Measurements from ENCODE around the gene IPO11. TPM values are rescaled to one million over a fixed set of nuclear protein-coding genes. Genes with fewer than 3 reads are reported as not detected.

Gene IPO11
- total RNA-seq, 1 donor from 2014 or later: 66.9 TPM

GRCh38 chr5:62489471-62489870 lies 76.9 kb downstream of the IPO11 start:
- no peaks in the 10 kb centered on the region for H3K9me3 ChIP-seq (ENCODE audit: low read depth)
- H3K27me3 Mint-ChIP-seq (ENCODE audit: insufficient read depth, low read depth): no peaks in the 10 kb centered on the region
- no peaks in the 10 kb centered on the region for H3K4me1 Mint-ChIP-seq
- no peak for TF ChIP-seq EZH2phosphoT487 (IDR thresholded peaks at IDR 0.05)
- TF ChIP-seq CTCF (IDR thresholded peaks at IDR 0.05): no peak
- TF ChIP-seq EZH2 (IDR thresholded peaks at IDR 0.05): no peak
- no peaks in the 10 kb centered on the region for H3K9me3 Mint-ChIP-seq
- no peaks in the 10 kb centered on the region for H4K20me1 ChIP-seq (ENCODE audit: low read depth)
- H3F3A ChIP-seq (ENCODE audit: low read depth): no peaks in the 10 kb centered on the region
- no peak for DNase-seq (ENCODE audit: low spot score)
- no peak overlapping the region for H3K4me3 ChIP-seq
- no peak overlapping the region for H3K4me3 Mint-ChIP-seq
- no peak overlapping the region for H3K9ac ChIP-seq
- H3K4me1 ChIP-seq: no peaks in the 10 kb centered on the region
- peaks cover 19% of the 10 kb centered on the region for H3K36me3 Mint-ChIP-seq
- H3K27me3 ChIP-seq: no peaks in the 10 kb centered on the region
- H3K36me3 ChIP-seq: peaks cover 9% of the 10 kb centered on the region
- no peak overlapping the region for H3K27ac Mint-ChIP-seq
- H3K27ac ChIP-seq: no peak overlapping the region
- no peak overlapping the region for H2AFZ ChIP-seq (replicated peaks)
- no peaks in the 10 kb centered on the region for H3K79me2 ChIP-seq (ENCODE audit: low read depth)
- no peak overlapping the region for H3K4me2 ChIP-seq

- Histone ChIP-seq H3K4me2 (no peak overlapping the region), H3K4me1 (no peaks in the 10 kb centered on the region), H3K36me3 (peaks cover 5% of the 10 kb centered on the region), H4K20me1 (ENCODE audit: low read depth) (no peaks in the 10 kb centered on the region), H3K27me3 (no peaks in the 10 kb centered on the region), H3K4me3 (no peak overlapping the region), H3K79me2 (ENCODE audit: low read depth) (no peaks in the 10 kb centered on the region), H2AFZ (replicated peaks) (no peak overlapping the region), H3K9me3 (ENCODE audit: low read depth) (no peaks in the 10 kb centered on the region), H3F3A (ENCODE audit: low read depth) (no peaks in the 10 kb centered on the region), H3K9ac (no peak overlapping the region), H3K27ac (no peak overlapping the region)
- DNase-seq (ENCODE audit: low spot score): no peak
- Mint-ChIP-seq H3K36me3 (peaks cover 12% of the 10 kb centered on the region), H3K9me3 (no peaks in the 10 kb centered on the region), H3K4me3 (no peak overlapping the region), H3K27me3 (ENCODE audit: insufficient read depth, low read depth) (no peaks in the 10 kb centered on the region), H3K4me1 (no peaks in the 10 kb centered on the region), H3K27ac (no peak overlapping the region)
- no peak for TF ChIP-seq EZH2 (IDR thresholded peaks at IDR 0.05)
- no peak for TF ChIP-seq CTCF (IDR thresholded peaks at IDR 0.05)
- no peak for TF ChIP-seq EZH2phosphoT487 (IDR thresholded peaks at IDR 0.05)
Observed at GRCh38 chr5:62494772-62495171, 82.2 kb downstream of the IPO11 start.

GRCh38 chr5:62496876-62497275 lies 84.3 kb downstream of the IPO11 start:
- no peaks in the 10 kb centered on the region for H3K4me1 ChIP-seq
- no peak for TF ChIP-seq EZH2phosphoT487 (IDR thresholded peaks at IDR 0.05)
- no peak for TF ChIP-seq EZH2 (IDR thresholded peaks at IDR 0.05)
- TF ChIP-seq CTCF (IDR thresholded peaks at IDR 0.05): no peak
- no peaks in the 10 kb centered on the region for H3K79me2 ChIP-seq (ENCODE audit: low read depth)
- peaks cover 5% of the 10 kb centered on the region for H3K36me3 ChIP-seq
- H3K4me3 Mint-ChIP-seq: no peak overlapping the region
- no peaks in the 10 kb centered on the region for H3K4me1 Mint-ChIP-seq
- no peaks in the 10 kb centered on the region for H3K9me3 ChIP-seq (ENCODE audit: low read depth)
- H3F3A ChIP-seq (ENCODE audit: low read depth): no peaks in the 10 kb centered on the region
- peaks cover 3% of the 10 kb centered on the region for H3K27me3 Mint-ChIP-seq (ENCODE audit: insufficient read depth, low read depth)
- H3K27ac Mint-ChIP-seq: no peak overlapping the region
- no peaks in the 10 kb centered on the region for H3K9me3 Mint-ChIP-seq
- no peaks in the 10 kb centered on the region for H4K20me1 ChIP-seq (ENCODE audit: low read depth)
- no peak overlapping the region for H3K4me2 ChIP-seq
- no peak overlapping the region for H3K27ac ChIP-seq
- H3K27me3 ChIP-seq: no peaks in the 10 kb centered on the region
- no peak overlapping the region for H2AFZ ChIP-seq (replicated peaks)
- H3K36me3 Mint-ChIP-seq: peaks cover 12% of the 10 kb centered on the region
- H3K9ac ChIP-seq: no peak overlapping the region
- no peak for DNase-seq (ENCODE audit: low spot score)
- no peak overlapping the region for H3K4me3 ChIP-seq
